Activated CD8-positive, alpha-beta T cell treated with anti-CD3 and anti-CD28 coated beads for 36 hours (primary cell): Measurements from ENCODE around the gene ODF4. TPM values are rescaled to one million over a fixed set of nuclear protein-coding genes. Genes with fewer than 3 reads are reported as not detected.
"Not testable (repeated sequence)": the region's sequence is repeated elsewhere in the genome, so short reads cannot be mapped to it uniquely, and the experiment has no call there.

ENCODE experiments used
- ATAC-seq: fragments of 200-7000 bp; cut with Tn5 transposase; one replicate; pipeline ENCODE4 v1.10.0; 2021; ENCODE audit warnings: mild to moderate bottlenecking, moderate library complexity
- CTCF ChIA-PET: fragments of 350-600 bp; sonication (Branson Sonifier 250); formaldehyde crosslinking; loops from one replicate; lab custom pipeline; 2021; ENCODE audit warnings: antibody characterized with exemption; lab: Charles Lee
- POLR2A ChIA-PET: fragments of 350-600 bp; sonication (Branson Sonifier 250); formaldehyde crosslinking; loops from one replicate; lab custom pipeline; 2021; ENCODE audit warnings: antibody characterized with exemption; lab: Charles Lee
- DNase-seq: peaks from one replicate; pipeline ENCODE4 v3.0.0-alpha.2; 2020
- H3K27ac Mint-ChIP-seq: one replicate; pipeline ENCODE4 v1.8.0; 2021; ENCODE audit warnings: mild to moderate bottlenecking, mixed read lengths
- H3K27me3 Mint-ChIP-seq: one replicate; pipeline ENCODE4 v1.8.0; 2021; ENCODE audit warnings: mixed read lengths
- H3K36me3 Mint-ChIP-seq: one replicate; pipeline ENCODE4 v1.8.0; 2021; ENCODE audit warnings: low read depth, mixed read lengths
- H3K4me1 Mint-ChIP-seq: one replicate; pipeline ENCODE4 v1.8.0; 2021; ENCODE audit warnings: low read depth, mixed read lengths
- H3K4me3 Mint-ChIP-seq: one replicate; pipeline ENCODE4 v1.8.0; 2021; ENCODE audit warnings: mild to moderate bottlenecking, moderate library complexity, mixed read lengths
- H3K9me3 Mint-ChIP-seq: one replicate; pipeline ENCODE4 v1.8.0; 2021; ENCODE audit warnings: mixed read lengths
- CTCF ChIP-seq: fragments of 200-600 bp; IDR thresholded peaks from one replicate; pipeline ENCODE4 v1.8.0; 2022; ENCODE audit warnings: antibody characterized with exemption, mild to moderate bottlenecking
- intact Hi-C: fragments of 100-400 bp; cut with micrococcal nuclease; formaldehyde crosslinking; loops from one replicate; pipeline ENCODE4 v1.10.0; 2022
- total RNA-seq, 2 experiments: library from RNA; stranded (reverse); gene quantifications; one replicate each; pipeline ENCODE4 v1.2.3, GENCODE V29; 2021

ODF4 gene
- total RNA-seq, 2 experiments from 2014 or later, result not detected

GRCh38 chr17:8345052-8345690 lies 5.5 kb downstream of the ODF4 start:
- peak; percentile 39 for DNase-seq
- ChIA-PET CTCF (no interaction called here), POLR2A (no interaction called here)
- intact Hi-C loops, result no loop called here
- no peak overlapping the region for H3K4me3 Mint-ChIP-seq
- no peaks in the 10 kb centered on the region for H3K9me3 Mint-ChIP-seq
- H3K4me1 Mint-ChIP-seq, result no peaks in the 10 kb centered on the region
- no peak for ATAC-seq
- peaks cover 13% of the 10 kb centered on the region for H3K27me3 Mint-ChIP-seq
- no peaks in the 10 kb centered on the region for H3K36me3 Mint-ChIP-seq
- no peak overlapping the region for H3K27ac Mint-ChIP-seq
- TF ChIP-seq CTCF, result no peak

- H3K27me3 Mint-ChIP-seq, result peaks cover 13% of the 10 kb centered on the region
- no peak for ATAC-seq
- CTCF ChIA-PET, result interaction anchor here (0.8 kb wide), 1 partner anchor 286 kb away, joined by 4 read pairs; no protein-coding TSS in a partner anchor
Observed at GRCh38 chr17:8345951-8346665, 6.5 kb downstream of the ODF4 start.

GRCh38 chr17:8347001-8347400 lies 7.4 kb downstream of the ODF4 start:
- CTCF ChIA-PET, result interaction anchor here (1.9 kb wide), 1 partner anchor 286 kb away, joined by 3 read pairs; no protein-coding TSS in a partner anchor
- POLR2A ChIA-PET, H3K36me3 Mint-ChIP-seq, DNase-seq, H3K27ac Mint-ChIP-seq, H3K4me3 Mint-ChIP-seq, H3K4me1 Mint-ChIP-seq, H3K9me3 Mint-ChIP-seq, intact Hi-C loops, ATAC-seq: not testable (repeated sequence)
- peaks cover 13% of the 10 kb centered on the region for H3K27me3 Mint-ChIP-seq

More at GRCh38 chr17:8345951-8346665, 6.5 kb downstream of the ODF4 start:
- intact Hi-C loops, result no loop called here
- Mint-ChIP-seq H3K4me3 (no peak overlapping the region), H3K27ac (no peak overlapping the region), H3K36me3 (no peaks in the 10 kb centered on the region), H3K9me3 (no peaks in the 10 kb centered on the region), H3K4me1 (no peaks in the 10 kb centered on the region)
- DNase-seq, result no peak
- TF ChIP-seq CTCF, result no peak
- POLR2A ChIA-PET, result no interaction called here

- ATAC-seq (no peak), DNase-seq (no peak)
- ChIA-PET POLR2A (no interaction called here), CTCF (interaction anchor here (1.4 kb wide), 1 partner anchor 33 kb away, joined by 3 read pairs; no protein-coding TSS in a partner anchor)
- no peaks in the 10 kb centered on the region for H3K9me3 Mint-ChIP-seq
- H3K36me3 Mint-ChIP-seq, result no peaks in the 10 kb centered on the region
- no peaks in the 10 kb centered on the region for H3K4me1 Mint-ChIP-seq
- intact Hi-C loops, result no loop called here
- H3K4me3 Mint-ChIP-seq, result no peak overlapping the region
- no peak for TF ChIP-seq CTCF
- H3K27me3 Mint-ChIP-seq, result peaks cover 13% of the 10 kb centered on the region
- H3K27ac Mint-ChIP-seq, result no peak overlapping the region
Observed at GRCh38 chr17:8350339-8350738, 10.7 kb downstream of the ODF4 start.

- no peak overlapping the region for H3K27ac Mint-ChIP-seq
- CTCF ChIA-PET, result interaction anchor here (2.0 kb wide), 1 partner anchor 53 kb away, joined by 7 read pairs; no protein-coding TSS in a partner anchor
- DNase-seq (no peak), ATAC-seq (no peak)
- no peaks in the 10 kb centered on the region for H3K4me1 Mint-ChIP-seq
- POLR2A ChIA-PET, result no interaction called here
- H3K27me3 Mint-ChIP-seq, result peaks cover 2% of the 10 kb centered on the region
- no peaks in the 10 kb centered on the region for H3K36me3 Mint-ChIP-seq
- H3K4me3 Mint-ChIP-seq, result no peak overlapping the region
- intact Hi-C loops, result no loop called here
- no peaks in the 10 kb centered on the region for H3K9me3 Mint-ChIP-seq
- no peak for TF ChIP-seq CTCF
Observed at GRCh38 chr17:8353736-8354135, 14.1 kb downstream of the ODF4 start.
